ENCODE data around the gene APPL2.
A peak's percentile ranks its signal among the peaks of the same experiment; 100 is the strongest.
"Not testable (repeated sequence)": the region's sequence is repeated elsewhere in the genome, so short reads cannot be mapped to it uniquely, and the experiment has no call there.

Gene APPL2

GRCh38 chr12:105194947-105195346 lies 41.0 kb downstream of the APPL2 start:
- no peak for DNase-seq (ENCODE audit: low read depth)

DNA sequence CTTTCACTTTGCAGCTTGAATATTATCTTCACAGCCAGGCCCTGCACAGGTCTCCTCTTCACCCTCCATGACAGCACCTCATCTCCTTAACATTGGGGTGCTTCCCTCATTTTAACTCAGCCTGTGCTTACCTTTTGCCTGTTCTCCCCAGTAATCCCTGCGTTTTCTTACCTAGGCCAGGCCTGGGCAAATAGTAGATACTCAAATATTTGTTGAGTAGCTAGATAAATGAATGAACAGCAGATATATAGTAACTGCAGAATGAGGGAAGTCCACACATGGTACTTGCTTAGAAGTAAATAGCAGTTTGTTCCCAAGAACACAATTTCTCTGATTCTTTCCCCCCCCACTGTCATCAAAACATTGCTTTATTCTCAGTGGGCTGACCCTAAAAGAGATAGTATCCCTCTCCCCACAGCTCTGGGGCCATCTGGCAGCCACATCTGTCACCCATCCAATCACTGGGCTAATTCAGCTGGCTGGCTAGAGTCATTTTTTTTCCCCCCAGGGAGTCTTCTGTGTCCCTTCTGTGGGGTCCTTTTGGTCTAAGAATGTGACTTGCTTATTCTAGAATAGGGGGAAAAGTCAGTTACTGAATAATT lies 43.2 kb downstream of the APPL2 start:
- no peak for DNase-seq (ENCODE audit: low read depth)

DNA sequence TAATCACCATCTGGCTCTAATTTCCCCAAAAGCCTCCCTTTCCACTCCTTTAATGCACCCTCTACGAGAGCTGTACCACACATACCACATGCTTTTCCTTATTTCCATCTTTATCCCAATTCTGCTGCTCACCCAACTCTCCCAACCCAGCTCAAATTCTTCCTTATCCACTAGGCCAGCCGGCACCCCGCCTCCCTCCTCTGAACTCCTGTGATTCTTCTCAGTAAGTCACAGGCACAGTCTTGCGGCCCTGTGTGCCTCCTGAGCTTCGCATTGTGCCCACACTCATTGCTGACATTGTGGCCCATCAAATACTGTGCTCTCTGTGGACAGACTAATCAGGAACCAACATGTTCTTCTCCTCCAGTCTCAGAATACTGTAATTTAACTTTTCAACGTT lies 45.4 kb downstream of the APPL2 start:
- peak; percentile 20 for DNase-seq (ENCODE audit: low read depth)

DNA sequence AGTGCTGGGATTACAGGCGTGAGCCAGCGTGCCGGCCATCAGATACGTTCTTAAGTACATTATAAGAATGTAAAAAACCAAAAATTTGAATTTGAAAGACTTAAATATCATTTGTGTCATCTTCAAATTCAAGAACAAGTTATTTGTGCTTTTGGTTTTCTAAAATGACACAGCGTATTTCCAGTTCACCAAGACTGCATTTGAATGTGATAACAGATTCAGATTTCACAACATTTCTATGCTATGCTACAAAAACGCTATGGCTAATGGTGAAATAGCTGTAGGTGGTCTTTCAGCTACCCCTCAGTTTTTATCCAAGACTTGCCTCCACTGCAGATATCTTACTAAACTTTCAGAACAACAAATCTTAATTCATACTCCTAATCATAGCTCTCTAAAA lies 46.7 kb downstream of the APPL2 start:
- DNase-seq (ENCODE audit: low read depth) = no peak

- DNase-seq (ENCODE audit: low read depth) = not testable (repeated sequence)
Measured at GRCh38 chr12:105183976-105184375, 52.0 kb downstream of the APPL2 start.

GRCh38 chr12:105183406-105183805 lies 52.6 kb downstream of the APPL2 start:
- DNase-seq (ENCODE audit: low read depth) = not testable (repeated sequence)

GRCh38 chr12:105179114-105179513 lies 56.9 kb downstream of the APPL2 start:
- DNase-seq (ENCODE audit: low read depth) = not testable (repeated sequence)

GRCh38 chr12:105177208-105177607 lies 58.8 kb downstream of the APPL2 start:
- DNase-seq (ENCODE audit: low read depth) = no peak

DNA sequence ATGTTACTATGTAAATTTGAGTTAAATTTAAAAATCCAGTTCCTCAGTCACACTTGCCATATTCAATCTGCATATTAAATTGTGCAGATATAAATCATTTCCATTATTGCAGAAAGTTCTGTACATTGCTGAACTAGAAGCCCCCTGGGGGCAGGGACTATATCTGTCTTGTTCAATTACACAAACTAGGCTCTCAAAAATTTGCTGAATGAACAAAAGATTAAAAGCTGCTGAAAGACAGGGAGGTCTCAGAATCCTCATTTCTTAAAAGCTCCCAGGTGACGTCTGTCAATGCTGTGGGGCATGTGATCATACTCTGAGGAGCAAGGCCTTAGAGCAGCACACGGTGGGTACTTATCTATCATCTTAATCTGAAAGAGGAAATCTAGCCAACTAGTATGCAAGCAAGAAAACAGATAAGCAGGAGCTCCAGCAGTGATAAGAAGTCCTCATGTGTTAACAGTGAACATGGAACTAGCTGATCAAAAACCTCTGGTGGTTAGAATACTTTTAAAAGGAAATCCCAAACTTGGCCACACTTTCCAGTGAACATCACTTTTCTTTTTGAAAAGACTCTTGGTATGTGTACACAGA lies 60.5 kb downstream of the APPL2 start:
- no peak for DNase-seq (ENCODE audit: low read depth)

GRCh38 chr12:105171691-105172436 lies 64.1 kb downstream of the APPL2 start:
- DNase-seq (ENCODE audit: low read depth) = no peak

DNA sequence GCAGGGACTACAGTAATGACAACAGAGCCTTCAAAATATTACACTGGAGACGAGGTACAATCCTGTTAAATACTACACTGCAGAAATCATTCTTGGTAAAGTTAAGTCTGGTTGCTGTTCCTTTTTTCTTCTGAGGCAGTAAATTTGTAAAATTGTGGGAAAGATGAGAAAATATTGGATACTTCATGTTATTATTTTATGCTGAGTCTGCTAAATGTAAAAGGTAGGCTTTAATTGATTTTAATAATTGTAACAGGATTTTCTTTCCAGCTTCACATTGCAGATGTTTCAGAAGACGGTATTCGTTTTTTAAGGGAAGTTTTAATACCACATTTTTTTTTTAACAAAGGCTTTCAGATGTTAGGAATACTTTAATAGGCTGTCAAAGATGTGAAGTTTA lies 65.8 kb downstream of the APPL2 start:
- no peak for DNase-seq (ENCODE audit: low read depth)

GRCh38 chr12:105168006-105168405 lies 68.0 kb downstream of the APPL2 start:
- no peak for DNase-seq (ENCODE audit: low read depth)

DNA sequence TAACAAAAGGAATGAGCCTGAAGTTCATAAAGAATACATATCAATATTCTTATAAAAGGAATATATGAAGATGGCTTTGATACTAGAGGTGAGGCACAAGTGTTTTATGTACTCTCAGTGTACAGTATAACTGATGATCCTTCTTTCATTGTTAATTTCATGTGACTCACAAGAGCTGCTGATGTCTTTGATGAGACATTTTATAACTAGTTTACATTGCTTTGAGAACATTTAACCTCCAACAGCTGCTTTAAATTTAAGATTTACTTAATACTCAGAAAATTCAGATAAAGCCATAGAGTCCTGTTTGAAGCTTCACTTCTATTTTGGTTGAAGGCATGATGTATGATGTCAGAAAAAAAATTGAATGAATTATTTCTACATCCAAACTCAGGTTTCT lies 68.6 kb downstream of the APPL2 start:
- peak; percentile 33 for DNase-seq (ENCODE audit: low read depth)

GRCh38 chr12:105166736-105167135 lies 69.2 kb downstream of the APPL2 start:
- DNase-seq (ENCODE audit: low read depth) = no peak

- no peak for DNase-seq (ENCODE audit: low read depth)
Measured at GRCh38 chr12:105164068-105164467, 71.9 kb downstream of the APPL2 start.

- no peak for DNase-seq (ENCODE audit: low read depth)
Measured at GRCh38 chr12:105162174-105162573, 73.8 kb downstream of the APPL2 start.

DNA sequence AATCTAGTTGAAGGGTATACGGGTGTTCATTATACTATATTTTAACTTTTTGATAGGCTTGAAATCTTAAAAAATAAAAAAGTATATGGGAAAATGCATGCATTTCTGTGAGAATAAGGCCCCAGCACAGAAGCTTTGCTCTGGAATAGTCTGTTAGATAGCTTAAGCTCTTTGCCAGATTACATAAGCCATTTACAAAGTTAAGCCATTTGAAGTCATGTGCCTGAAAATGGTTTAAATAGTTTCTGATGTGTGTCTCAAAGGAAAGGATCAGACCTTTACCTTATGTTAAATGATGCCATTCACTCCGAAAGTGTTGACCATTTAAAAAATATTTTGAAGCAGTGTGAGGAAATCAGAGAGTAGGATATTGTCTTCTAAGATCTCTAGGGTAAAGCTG lies 77.1 kb downstream of the APPL2 start:
- no peak for DNase-seq (ENCODE audit: low read depth)

DNA sequence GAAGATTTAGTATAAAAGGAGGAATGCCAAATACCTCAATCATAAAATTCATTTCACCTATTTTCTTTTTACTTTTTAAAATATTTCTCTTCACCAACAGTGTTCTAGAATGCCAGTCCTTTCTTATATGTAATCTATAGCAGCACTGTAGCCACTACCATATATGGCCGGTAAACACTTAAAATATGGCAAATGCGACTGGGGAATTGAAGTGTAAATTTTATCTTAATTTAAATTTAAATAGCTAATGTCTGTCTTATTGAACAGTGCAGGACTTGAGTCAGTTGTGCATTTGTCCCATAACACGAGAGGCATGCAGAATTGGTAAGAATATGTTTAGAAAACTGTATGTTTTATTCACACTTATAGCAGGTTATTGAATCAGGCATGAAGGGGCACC lies 78.4 kb downstream of the APPL2 start:
- DNase-seq (ENCODE audit: low read depth) = no peak

DNA sequence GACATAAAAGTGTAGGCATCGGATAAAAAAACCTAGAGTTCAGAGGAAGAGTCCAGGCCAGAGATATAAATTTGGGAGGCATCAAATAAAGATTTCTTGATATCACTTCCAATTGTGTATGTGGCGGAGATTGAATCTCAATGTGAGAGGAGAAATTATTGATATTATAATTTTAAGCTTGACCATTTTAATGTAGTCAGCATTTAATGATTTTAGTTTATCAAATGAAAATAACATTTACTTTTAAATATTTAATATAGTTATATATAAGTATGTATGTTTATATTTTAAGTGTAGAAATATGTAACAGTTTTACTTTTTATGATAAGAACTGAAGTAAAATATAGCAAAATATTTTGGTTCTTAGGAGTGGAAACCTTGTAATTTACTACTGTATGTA lies 79.7 kb downstream of the APPL2 start:
- no peak for DNase-seq (ENCODE audit: low read depth)

GRCh38 chr12:105142259-105142658 lies 93.7 kb downstream of the APPL2 start:
- DNase-seq (ENCODE audit: low read depth) = no peak

GRCh38 chr12:105141320-105141922 lies 94.6 kb downstream of the APPL2 start:
- DNase-seq (ENCODE audit: low read depth) = no peak

DNA sequence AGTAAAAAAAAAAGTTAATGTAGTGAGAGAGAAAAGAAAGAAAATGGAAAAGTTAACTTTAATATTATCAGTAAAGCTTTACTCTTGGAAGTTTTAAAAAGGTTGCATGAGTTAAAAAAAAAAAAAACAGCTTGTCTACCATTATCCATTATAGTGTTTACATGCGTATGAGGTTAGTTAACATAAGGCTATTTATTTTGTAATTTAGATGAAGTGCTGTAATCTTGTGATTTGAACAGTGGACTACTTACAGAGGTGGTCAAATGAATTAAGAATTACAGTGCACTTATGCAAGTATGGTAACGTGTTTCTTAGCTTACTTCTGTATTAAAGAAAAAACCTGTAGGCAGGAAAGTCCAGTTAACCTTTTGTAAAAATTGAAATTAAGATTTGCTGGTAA lies 97.7 kb downstream of the APPL2 start:
- no peak for DNase-seq (ENCODE audit: low read depth)

Data from EH (cell line).